ENCODE data around the gene PTPRM.
"Not testable (repeated sequence)": the region's sequence is repeated elsewhere in the genome, so short reads cannot be mapped to it uniquely, and the experiment has no call there.

Gene PTPRM

DNA sequence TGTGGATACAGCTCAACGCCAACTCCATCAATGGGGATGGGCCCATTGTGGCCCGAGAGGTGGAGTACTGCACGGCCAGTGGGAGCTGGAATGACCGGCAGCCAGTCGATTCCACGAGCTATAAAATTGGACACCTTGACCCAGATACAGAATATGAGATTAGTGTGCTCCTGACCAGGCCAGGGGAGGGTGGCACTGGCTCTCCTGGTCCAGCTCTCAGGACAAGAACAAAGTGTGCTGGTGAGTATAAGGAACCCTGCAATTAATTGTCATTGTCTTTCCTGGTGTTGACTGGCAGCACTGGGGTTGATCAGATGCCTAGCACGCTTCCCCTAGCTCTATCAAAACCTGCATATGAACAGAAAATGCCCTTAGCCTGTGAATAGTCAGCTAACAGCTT, 388.1 kb downstream of the PTPRM start:
- H3K4me3 ChIP-seq (ENCODE audit: low read depth, low read length) = no peak overlapping the region
- TF ChIP-seq, protein P1, sequence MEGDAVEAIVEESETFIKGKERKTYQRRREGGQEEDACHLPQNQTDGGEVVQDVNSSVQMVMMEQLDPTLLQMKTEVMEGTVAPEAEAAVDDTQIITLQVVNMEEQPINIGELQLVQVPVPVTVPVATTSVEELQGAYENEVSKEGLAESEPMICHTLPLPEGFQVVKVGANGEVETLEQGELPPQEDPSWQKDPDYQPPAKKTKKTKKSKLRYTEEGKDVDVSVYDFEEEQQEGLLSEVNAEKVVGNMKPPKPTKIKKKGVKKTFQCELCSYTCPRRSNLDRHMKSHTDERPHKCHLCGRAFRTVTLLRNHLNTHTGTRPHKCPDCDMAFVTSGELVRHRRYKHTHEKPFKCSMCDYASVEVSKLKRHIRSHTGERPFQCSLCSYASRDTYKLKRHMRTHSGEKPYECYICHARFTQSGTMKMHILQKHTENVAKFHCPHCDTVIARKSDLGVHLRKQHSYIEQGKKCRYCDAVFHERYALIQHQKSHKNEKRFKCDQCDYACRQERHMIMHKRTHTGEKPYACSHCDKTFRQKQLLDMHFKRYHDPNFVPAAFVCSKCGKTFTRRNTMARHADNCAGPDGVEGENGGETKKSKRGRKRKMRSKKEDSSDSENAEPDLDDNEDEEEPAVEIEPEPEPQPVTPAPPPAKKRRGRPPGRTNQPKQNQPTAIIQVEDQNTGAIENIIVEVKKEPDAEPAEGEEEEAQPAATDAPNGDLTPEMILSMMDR (IDR thresholded peaks at IDR 0.05; ENCODE audit: low read depth, low read length) = no peak

DNA sequence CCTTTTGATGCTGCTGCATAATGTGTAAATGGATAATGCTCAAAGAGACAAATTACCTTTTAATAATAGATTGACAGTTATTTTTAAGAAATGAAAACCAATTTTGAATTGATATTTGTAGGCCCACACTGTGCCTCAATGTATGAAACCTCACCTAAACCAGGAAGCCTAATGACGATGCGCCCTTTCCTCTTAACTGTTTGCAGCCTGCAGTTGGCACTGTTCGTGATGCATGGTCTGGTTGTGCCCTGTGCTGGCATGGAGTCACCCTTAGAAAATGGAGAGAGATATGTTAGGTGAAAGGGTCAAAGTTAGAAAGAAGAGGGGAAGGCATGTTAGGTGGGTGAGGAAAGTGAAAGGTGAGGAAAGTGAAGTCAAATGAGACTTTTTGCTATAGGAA, 390.2 kb downstream of the PTPRM start:
- TF ChIP-seq, protein P1 (IDR thresholded peaks at IDR 0.05; ENCODE audit: low read depth, low read length) = no peak
- no peak overlapping the region for H3K4me3 ChIP-seq (ENCODE audit: low read depth, low read length)

DNA sequence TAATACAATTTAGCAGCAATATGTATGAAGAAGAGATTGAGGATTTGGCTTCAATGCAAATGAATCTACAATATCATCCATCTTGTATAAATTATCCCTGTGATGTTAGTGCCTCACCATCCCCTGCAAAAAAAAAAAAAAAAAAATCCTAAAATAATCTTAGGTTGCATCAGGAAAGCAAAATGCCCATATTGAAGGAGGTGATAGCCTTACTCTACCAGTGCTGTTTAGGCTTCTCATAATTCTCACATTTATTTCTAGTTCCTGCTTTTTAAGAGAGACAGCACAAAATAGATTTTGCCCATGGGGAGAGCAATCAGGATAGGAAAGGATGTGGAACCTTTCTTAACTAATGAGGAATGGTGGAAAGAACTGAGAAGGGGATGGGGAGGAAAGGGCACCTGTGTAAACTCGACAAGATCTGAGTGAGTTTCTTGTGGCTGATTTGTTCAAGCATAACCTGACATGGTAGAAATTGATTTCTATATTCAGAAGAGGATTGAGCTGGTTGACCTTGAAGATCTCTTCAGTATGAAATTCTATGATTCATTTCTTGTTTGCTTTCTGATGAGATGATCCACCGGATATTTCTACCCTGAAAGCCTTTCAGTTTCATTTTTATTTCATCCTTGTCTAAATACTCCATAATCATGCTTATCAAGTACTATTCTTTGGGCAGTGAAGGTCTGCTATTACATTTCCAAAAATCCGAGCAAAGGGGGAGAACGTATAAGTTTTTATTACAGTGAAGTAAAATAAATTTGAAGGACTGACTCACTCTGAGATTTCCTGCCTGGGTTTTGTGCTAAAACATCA, 391.2 kb downstream of the PTPRM start:
- H3K4me3 ChIP-seq (ENCODE audit: low read depth, low read length) = peak overlapping the region; percentile 11; the same call in 1 of the 2 replicates
- TF ChIP-seq, protein P1 (IDR thresholded peaks at IDR 0.05; ENCODE audit: low read depth, low read length) = no peak

DNA sequence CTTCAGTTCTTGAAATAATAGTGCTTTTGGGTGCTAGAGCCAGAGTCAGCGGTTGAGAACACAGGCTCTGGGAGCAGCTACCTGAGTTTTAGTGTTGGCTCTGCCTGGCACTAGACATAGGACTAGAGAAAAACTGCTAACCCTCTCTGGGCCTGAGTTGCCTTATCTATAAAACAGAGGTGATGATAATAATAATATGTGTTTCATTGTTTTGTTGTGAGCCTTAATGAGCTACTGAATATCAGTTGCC, 391.7 kb downstream of the PTPRM start:
- H3K4me3 ChIP-seq (ENCODE audit: low read depth, low read length) = peak overlapping the region; percentile 11; the same call in 1 of the 2 replicates
- TF ChIP-seq, protein P1 (IDR thresholded peaks at IDR 0.05; ENCODE audit: low read depth, low read length) = no peak

DNA sequence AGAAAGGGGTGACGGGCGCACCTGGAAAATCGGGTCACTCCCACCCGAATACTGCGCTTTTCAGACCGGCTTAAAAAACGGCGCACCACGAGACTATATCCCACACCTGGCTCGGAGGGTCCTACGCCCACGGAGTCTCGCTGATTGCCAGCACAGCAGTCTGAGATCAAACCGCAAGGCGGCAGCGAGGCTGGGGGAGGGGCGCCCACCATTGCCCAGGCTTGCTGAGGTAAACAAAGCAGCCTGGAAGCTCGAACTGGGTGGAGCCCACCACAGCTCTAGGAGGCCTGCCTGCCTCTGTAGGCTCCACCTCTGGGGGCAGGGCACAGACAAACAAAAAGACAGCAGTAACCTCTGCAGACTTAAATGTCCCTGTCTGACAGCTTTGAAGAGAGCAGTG, 399.6 kb downstream of the PTPRM start:
- H3K4me3 ChIP-seq (ENCODE audit: low read depth, low read length) = not testable (repeated sequence)

DNA sequence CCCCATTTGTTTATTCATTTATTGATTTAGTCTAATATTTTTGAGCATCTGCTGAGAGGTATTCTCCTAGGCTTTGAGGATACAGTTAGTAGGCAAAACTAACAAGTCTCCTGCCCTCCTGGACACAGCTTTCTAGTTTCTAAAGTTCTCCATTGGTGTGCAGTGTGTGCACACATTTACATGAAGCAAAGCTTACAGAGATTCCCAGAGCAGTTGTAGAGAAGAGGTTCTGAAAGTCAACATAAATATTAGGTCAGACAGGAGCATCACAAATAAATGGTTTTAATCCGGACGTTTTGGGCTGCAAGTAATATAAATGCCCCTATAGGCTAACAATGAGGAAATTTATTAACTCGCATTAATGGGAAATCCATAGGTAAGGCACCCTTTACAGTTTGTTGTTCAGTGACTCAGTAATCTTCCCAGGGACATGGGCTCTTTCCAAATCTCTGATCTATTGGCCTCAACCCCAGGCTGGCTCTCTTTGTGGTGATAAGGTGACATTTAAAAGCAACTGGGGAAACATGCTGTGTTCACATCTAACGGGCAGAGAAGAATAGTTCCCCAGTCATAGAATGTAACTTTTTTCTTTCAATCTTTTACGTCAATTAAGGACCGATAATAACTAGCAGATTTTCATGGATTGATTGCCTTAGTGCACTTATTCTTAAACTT, 407.2 kb downstream of the PTPRM start:
- TF ChIP-seq, protein P1 (IDR thresholded peaks at IDR 0.05; ENCODE audit: low read depth, low read length) = no peak
- no peak overlapping the region for H3K4me3 ChIP-seq (ENCODE audit: low read depth, low read length)

DNA sequence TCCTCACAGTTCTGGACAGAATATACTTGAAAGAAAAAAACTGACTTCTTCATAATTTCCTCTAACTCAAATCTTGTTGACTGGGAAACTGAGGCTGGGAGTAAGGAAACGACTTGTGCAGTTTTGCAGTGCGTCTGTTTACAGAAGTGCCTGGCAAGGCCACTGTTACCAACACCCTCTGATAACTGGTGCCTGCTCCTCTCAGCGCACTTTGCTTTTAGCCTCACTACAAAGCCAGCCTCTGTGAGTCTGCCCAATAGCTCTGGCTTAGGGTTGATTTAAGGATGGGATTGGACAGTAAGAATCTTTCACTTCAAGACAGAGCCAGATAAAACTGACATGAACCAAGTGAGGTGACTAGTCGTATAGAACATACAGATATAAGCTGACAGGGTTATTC, 410.8 kb downstream of the PTPRM start:
- TF ChIP-seq, protein P1 (IDR thresholded peaks at IDR 0.05; ENCODE audit: low read depth, low read length) = no peak
- H3K4me3 ChIP-seq (ENCODE audit: low read depth, low read length) = no peak overlapping the region

Measured in WI38 (cell line).